HT-29 (cell line): ENCODE results near the gene UNC13D. TPM values are rescaled to one million over a fixed set of nuclear protein-coding genes. Genes with fewer than 3 reads are reported as not detected.

Experiments used
- total RNA-seq: library from RNA; depleted of rRNA; stranded (reverse); fragments of >200 nt; shearing (Covaris generic); gene quantifications from 2 replicates; pipeline ENCODE4 v1.2.3, GENCODE V29; 2014; rRNA removed

Gene UNC13D
- total RNA-seq, 1 experiment from 2014 or later: 37.5 TPM

Other genes with a start within 250 kb of the UNC13D start
- 16.4 and 16.7 TPM in 2 replicates for gene SMIM5, start 211.0 kb downstream of the UNC13D start, total RNA-seq
- 56.7 and 64.6 TPM in 2 replicates for gene RECQL5, start 177.2 kb downstream of the UNC13D start, total RNA-seq
- gene SAP30BP, start 177.1 kb downstream of the UNC13D start, total RNA-seq: 53.8 and 56.1 TPM in 2 replicates
- gene ITGB4, start 122.9 kb downstream of the UNC13D start, total RNA-seq: 224 and 281 TPM in 2 replicates
- gene GALK1, start 79.2 kb downstream of the UNC13D start, total RNA-seq: 40.8 and 41.8 TPM in 2 replicates
- gene UNK, start 59.6 kb downstream of the UNC13D start, total RNA-seq: 23.6 and 24.9 TPM in 2 replicates
- 26.8 and 30.9 TPM in 2 replicates for gene WBP2, start 10.9 kb upstream of the UNC13D start, total RNA-seq
- gene TRIM47, start 34.2 kb upstream of the UNC13D start, total RNA-seq: 65.7 and 69.5 TPM in 2 replicates
- gene TRIM65, start 52.5 kb upstream of the UNC13D start, total RNA-seq: 20.2 and 29.2 TPM in 2 replicates
- gene MRPL38, start 60.5 kb upstream of the UNC13D start, total RNA-seq: 85.7 and 92.3 TPM in 2 replicates
- gene FBF1, start 96.6 kb upstream of the UNC13D start, total RNA-seq: 7.4 and 13.1 TPM in 2 replicates
- gene ACOX1, start 134.8 kb upstream of the UNC13D start, total RNA-seq: 32.1 and 46.5 TPM in 2 replicates
- 48.6 and 56.2 TPM in 2 replicates for gene TEN1, start 134.8 kb upstream of the UNC13D start, total RNA-seq
- gene CDK3, start 156.5 kb upstream of the UNC13D start, total RNA-seq: 9.5 and 11.5 TPM in 2 replicates
- gene EVPL, start 182.9 kb upstream of the UNC13D start, total RNA-seq: 40.1 and 42.1 TPM in 2 replicates
- 21.3 and 23.9 TPM in 2 replicates for gene SRP68, start 228.1 kb upstream of the UNC13D start, total RNA-seq
- 1.1 and 2.1 TPM in 2 replicates for gene GALR2, start 230.4 kb upstream of the UNC13D start, total RNA-seq
- gene ZACN, start 234.8 kb upstream of the UNC13D start, total RNA-seq: not detected in 2 replicates